Forelimb muscle (tissue), 1 donor: ENCODE measurements around the gene TRIM14. TPM values are rescaled to one million over a fixed set of nuclear protein-coding genes. Genes with fewer than 3 reads are reported as not detected.
"Not testable (repeated sequence)": the region's sequence is repeated elsewhere in the genome, so short reads cannot be mapped to it uniquely, and the experiment has no call there.

Experiments used
- DNase-seq: peaks from one replicate; pipeline ENCODE4 v3.0.0-alpha.2; 2013; ENCODE audit warnings: low read depth
- polyA plus RNA-seq: library from polyadenylated mRNA; unstranded; fragments of 120-200 nt; gene quantifications from one replicate; pipeline ENCODE4 v1.2.1, GENCODE V29; 2013; ENCODE audit not compliant: insufficient read length

TRIM14 gene
- polyA plus RNA-seq, 1 donor = 1.0 TPM

GRCh38 chr9:98142182-98142907 lies 23.3 kb upstream of the TRIM14 start:
- DNase-seq = no peak

GRCh38 chr9:98140503-98140902 lies 21.5 kb upstream of the TRIM14 start:
- DNase-seq = no peak

- DNase-seq = no peak
These were observed 17.5 kb upstream of the TRIM14 start for GRCh38 chr9:98136489-98136888.

- no peak for DNase-seq
These were observed 16.9 kb upstream of the TRIM14 start for GRCh38 chr9:98135938-98136337.

GRCh38 chr9:98135558-98135934 lies 16.5 kb upstream of the TRIM14 start:
- DNase-seq = no peak

- no peak for DNase-seq
These were observed 15.9 kb upstream of the TRIM14 start for GRCh38 chr9:98134702-98135557.

GRCh38 chr9:98132806-98133631 lies 14.0 kb upstream of the TRIM14 start:
- DNase-seq = no peak

- no peak for DNase-seq
These were observed 13.1 kb upstream of the TRIM14 start for GRCh38 chr9:98132158-98132557.

GRCh38 chr9:98130576-98131228 lies 11.7 kb upstream of the TRIM14 start:
- no peak for DNase-seq

GRCh38 chr9:98130060-98130459 lies 11.0 kb upstream of the TRIM14 start:
- DNase-seq = not testable (repeated sequence)

- no peak for DNase-seq
These were observed 10.4 kb upstream of the TRIM14 start for GRCh38 chr9:98129451-98129881.

- DNase-seq = no peak
These were observed 9.3 kb upstream of the TRIM14 start for GRCh38 chr9:98128316-98128715.

GRCh38 chr9:98127226-98127625 lies 8.2 kb upstream of the TRIM14 start:
- no peak for DNase-seq

- no peak for DNase-seq
These were observed 5.8 kb upstream of the TRIM14 start for GRCh38 chr9:98124637-98125426.

- DNase-seq = not testable (repeated sequence)
These were observed 5.1 kb upstream of the TRIM14 start for GRCh38 chr9:98124091-98124490.

- no peak for DNase-seq
These were observed 2.0 kb upstream of the TRIM14 start for GRCh38 chr9:98121058-98121457.

GRCh38 chr9:98120476-98120875 lies 1.5 kb upstream of the TRIM14 start:
- no peak for DNase-seq

- DNase-seq = no peak
These were observed 910 bp downstream of the TRIM14 start for GRCh38 chr9:98117984-98118639.

GRCh38 chr9:98117097-98117496 lies 1.9 kb downstream of the TRIM14 start:
- not testable (repeated sequence) for DNase-seq

- DNase-seq = no peak
These were observed 10.0 kb downstream of the TRIM14 start for GRCh38 chr9:98109052-98109451.
